ENCODE data around the gene SMCO2. TPM values are rescaled to one million over a fixed set of nuclear protein-coding genes. Genes with fewer than 3 reads are reported as not detected.

SMCO2 gene
- total and polyA plus RNA-seq, 2 of the 8 experiments (the other 6 are each of a cell fraction or from before 2014, with no cell fraction given), result 0.24 to 0.80 TPM

- no peaks in the 10 kb centered on the region for H3K79me2 ChIP-seq (ENCODE audit: control insufficient read depth in 1 of 2, insufficient read depth in 2 of 2, low read length in 2 of 2)
- H2BK15ac ChIP-seq (ENCODE audit: low read length), result no peak overlapping the region
- no peaks in the 10 kb centered on the region for H3K27me3 ChIP-seq (replicated peaks in 1 of 4; ENCODE audit: control insufficient read depth in 3 of 4, extremely low read depth in 1 of 4, insufficient read depth in 3 of 4, low read length in 3 of 4)
- no peak for DNase-seq (ENCODE audit: low read depth in 1 of 2, low spot score in 2 of 2)
- no peak overlapping the region for H3K4ac ChIP-seq (replicated peaks; ENCODE audit: insufficient read length, low read depth, low read length)
- no peak overlapping the region for H3K56ac ChIP-seq (replicated peaks; ENCODE audit: insufficient read length, low read depth, low read length)
- H3K9me3 ChIP-seq (ENCODE audit: insufficient read depth in 2 of 2, low read depth in 1 of 2, low read length in 1 of 2), result no peaks in the 10 kb centered on the region
- no peaks in the 10 kb centered on the region for H3K36me3 ChIP-seq (ENCODE audit: control insufficient read depth in 2 of 4, insufficient read depth in 4 of 4, low read length in 3 of 4)
- H2BK120ac ChIP-seq (replicated peaks; ENCODE audit: low read depth, low read length), result no peak overlapping the region
- H2AFZ ChIP-seq (ENCODE audit: low read length), result no peak overlapping the region
- H2BK5ac ChIP-seq (ENCODE audit: low read depth, low read length), result no peak overlapping the region
- no peaks in the 10 kb centered on the region for H3K79me1 ChIP-seq (ENCODE audit: low read depth, low read length)
- no peak overlapping the region for H3K14ac ChIP-seq (ENCODE audit: insufficient read length)
- no peak overlapping the region for H2BK12ac ChIP-seq (ENCODE audit: low read depth, low read length)
- no peak overlapping the region for H4K8ac ChIP-seq (ENCODE audit: extremely low read depth, insufficient read depth, low read length)
- no peak overlapping the region for H4K5ac ChIP-seq (ENCODE audit: insufficient read length, low read depth, low read length)
- no peak for FAIRE-seq
- no peak overlapping the region for H3K18ac ChIP-seq (ENCODE audit: extremely low read depth, low read length)
- no peak overlapping the region for H2BK20ac ChIP-seq (ENCODE audit: low read length)
- H3K23me2 ChIP-seq (ENCODE audit: low read depth, low read length), result no peaks in the 10 kb centered on the region
- no peaks in the 10 kb centered on the region for H3K4me1 ChIP-seq (replicated peaks in 1 of 4; ENCODE audit: control insufficient read depth in 3 of 4, insufficient read depth in 4 of 4, low read length in 3 of 4)
- ChIA-PET CTCF (ENCODE audit: partially characterized antibody) (interaction anchor here (0.6 to 0.7 kb wide), 2 partner anchors 58 to 186 kb away, joined by 3 read pairs; no protein-coding TSS in a partner anchor), POLR2A (ENCODE audit: partially characterized antibody) (no interaction called here)
- H3K4me2 ChIP-seq (ENCODE audit: insufficient read depth in 1 of 2, low read depth in 2 of 2, low read length in 2 of 2), result no peak overlapping the region
- H4K91ac ChIP-seq (replicated peaks; ENCODE audit: insufficient read length, low read length), result no peak overlapping the region
- TF ChIP-seq JUND (IDR thresholded peaks at IDR 0.05; ENCODE audit: low read length), result no peak
- TF ChIP-seq SIX5 (IDR thresholded peaks at IDR 0.05; ENCODE audit: low read depth, low read length), result no peak
- no peak for TF ChIP-seq BCL11A (IDR thresholded peaks at IDR 0.05; ENCODE audit: low read depth in 2 of 2, low read length in 2 of 2)
- no peak for TF ChIP-seq SUZ12 (IDR thresholded peaks at IDR 0.05; ENCODE audit: low read length)
- no peak for TF ChIP-seq BACH1 (IDR thresholded peaks at IDR 0.05; ENCODE audit: low read length)
- no peak for TF ChIP-seq CHD2 (IDR thresholded peaks at IDR 0.05; ENCODE audit: low read length)
- no peak for TF ChIP-seq ASH2L (IDR thresholded peaks at IDR 0.05; ENCODE audit: low read length)
- 88% methylated on average over 2 of the region's 2 CpGs; no CpG with 5 or more reads in 1 of the 2 experiments for WGBS, 2 experiments (ENCODE audit: extremely low coverage in 1 of 2, insufficient coverage in 1 of 2, insufficient read length in 1 of 2, insufficient replicate concordance in 2 of 2, low coverage in 1 of 2, low lambda C conversion rate in 2 of 2, missing lambda C conversion rate in 1 of 2)
- H2AK5ac ChIP-seq (ENCODE audit: low read depth, low read length), result no peak overlapping the region
- H3K9ac ChIP-seq (replicated peaks in 1 of 4; ENCODE audit: extremely low read depth in 1 of 4, low read depth in 3 of 4, low read length in 3 of 4), result no peak overlapping the region
- no peak overlapping the region for H3K23ac ChIP-seq (ENCODE audit: insufficient read length)
- H4K20me1 ChIP-seq (replicated peaks in 1 of 2; ENCODE audit: control insufficient read depth in 1 of 2, insufficient read depth in 2 of 2, low read length in 2 of 2), result no peaks in the 10 kb centered on the region
- no peak overlapping the region for H3K4me3 ChIP-seq (ENCODE audit: extremely low read depth in 1 of 4, insufficient read depth in 2 of 4, low read depth in 3 of 4, low read length in 4 of 4)
- no peak overlapping the region for H3K27ac ChIP-seq (ENCODE audit: low read depth, low read length)
Observed at GRCh38 chr12:27491226-27491625, 44.7 kb downstream of the SMCO2 start.

Measured in H1 (cell line).